SH-SY5Y (cell line): Measurements from ENCODE around the gene ENOX1.

Source experiments
- GATA2 ChIP-seq: IDR thresholded peaks from 2 replicates; pipeline ENCODE4 v1.6.1; 2011; ENCODE audit warnings: mild to moderate bottlenecking, low read depth, low read length
- GATA3 ChIP-seq: IDR thresholded peaks from 2 replicates; pipeline ENCODE4 v1.6.1; 2011; ENCODE audit warnings: low read depth, mild to moderate bottlenecking, low read length, moderate library complexity

DNA sequence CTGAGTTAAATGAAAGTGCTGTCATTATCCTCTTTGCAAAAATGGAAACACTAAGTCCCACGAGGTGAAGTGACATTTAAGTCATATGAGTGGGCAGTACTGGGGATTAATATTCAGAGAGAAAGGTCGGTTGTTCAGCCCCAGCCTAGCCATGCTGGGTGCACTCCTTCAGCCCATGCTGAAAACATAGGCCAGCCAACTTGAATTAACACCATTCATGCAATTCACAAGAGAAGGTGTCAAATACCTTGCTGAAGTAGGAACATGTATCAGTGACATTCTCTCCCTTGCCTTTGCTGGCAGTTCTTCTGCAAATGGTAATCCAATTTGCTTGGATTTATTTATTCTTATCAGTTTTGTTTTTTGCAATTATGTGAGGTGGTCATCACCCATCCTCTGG is 507.1 kb downstream of the ENOX1 start:
- TF ChIP-seq GATA3: no peak
- no peak for TF ChIP-seq GATA2
